ENCODE data around the gene SIGLEC12. TPM values are rescaled to one million over a fixed set of nuclear protein-coding genes. Genes with fewer than 3 reads are reported as not detected.
"Not testable (repeated sequence)": the region's sequence is repeated elsewhere in the genome, so short reads cannot be mapped to it uniquely, and the experiment has no call there.

Gene SIGLEC12
- polyA plus RNA-seq, 3 donors: 0.13 to 0.19 TPM; not detected in 1

- no peak for DNase-seq
Measured at GRCh38 chr19:51458051-51458645, 43.5 kb downstream of the SIGLEC12 start, which contains the start of gene SIGLEC8. SIGLEC8 (minus strand) TSS chr19:51458454; CDS start chr19:51458387, 67 bp downstream.

- no peak for DNase-seq
Measured at GRCh38 chr19:51457351-51458013, 44.1 kb downstream of the SIGLEC12 start.

- DNase-seq: no peak
Measured at GRCh38 chr19:51456541-51457290, 44.9 kb downstream of the SIGLEC12 start.

GRCh38 chr19:51450730-51451307 is 50.8 kb downstream of the SIGLEC12 start:
- DNase-seq: no peak

GRCh38 chr19:51448411-51449016 is 53.1 kb downstream of the SIGLEC12 start:
- DNase-seq: no peak

GRCh38 chr19:51448011-51448410 is 53.6 kb downstream of the SIGLEC12 start:
- no peak for DNase-seq

GRCh38 chr19:51447510-51447909 is 54.1 kb downstream of the SIGLEC12 start:
- DNase-seq: not testable (repeated sequence)

- DNase-seq: no peak
Measured at GRCh38 chr19:51441410-51442390, 59.9 kb downstream of the SIGLEC12 start.

Other genes starting within 250 kb of the SIGLEC12 start
- gene IGLON5, start 190.2 kb downstream of the SIGLEC12 start, polyA plus RNA-seq (ENCODE audit: insufficient read length in 3 of 3): 1 to 10 TPM; 1.9 to 4.7 (median 3.5) TPM
- 1 to 10 TPM; 4.1 to 5.8 (median 5.6) TPM for gene VSIG10L, start 159.7 kb downstream of the SIGLEC12 start, polyA plus RNA-seq (ENCODE audit: insufficient read length in 3 of 3)
- gene ETFB, start 135.4 kb downstream of the SIGLEC12 start, polyA plus RNA-seq (ENCODE audit: insufficient read length in 3 of 3): 100 to 1,000 TPM; 143 to 171 (median 160) TPM
- gene CLDND2, start 132.8 kb downstream of the SIGLEC12 start, polyA plus RNA-seq (ENCODE audit: insufficient read length in 3 of 3): 1 to 10 TPM; 1.8 to 2.7 (median 2.6) TPM
- 1 to 10 TPM; 1.6 to 2.1 (median 1.8) TPM for gene NKG7, start 129.1 kb downstream of the SIGLEC12 start, polyA plus RNA-seq (ENCODE audit: insufficient read length in 3 of 3)
- under 1 TPM; 0.35 to 0.60 (median 0.44) TPM for gene LIM2, start 113.8 kb downstream of the SIGLEC12 start, polyA plus RNA-seq (ENCODE audit: insufficient read length in 3 of 3)
- under 1 TPM; 0.22 to 0.39 (median 0.36) TPM for gene C19orf84, start 111.2 kb downstream of the SIGLEC12 start, polyA plus RNA-seq (ENCODE audit: insufficient read length in 3 of 3)
- gene SIGLEC10, start 84.2 kb downstream of the SIGLEC12 start, polyA plus RNA-seq (ENCODE audit: insufficient read length in 3 of 3): 1 to 10 TPM; 1.1 to 1.7 (median 1.6) TPM
- under 1 TPM in 1 of 3 donors, not detected in 2; 0.10 TPM for gene SIGLEC8, start 43.3 kb downstream of the SIGLEC12 start, polyA plus RNA-seq (ENCODE audit: insufficient read length in 3 of 3)
- not detected for gene CEACAM18, start 23.3 kb downstream of the SIGLEC12 start, polyA plus RNA-seq (ENCODE audit: insufficient read length in 3 of 3)
- gene SIGLEC6, start 29.9 kb upstream of the SIGLEC12 start, polyA plus RNA-seq (ENCODE audit: insufficient read length in 3 of 3): under 1 TPM in 1 of 3 donors, not detected in 2; 0.16 TPM
- gene ZNF175, start 69.5 kb upstream of the SIGLEC12 start, polyA plus RNA-seq (ENCODE audit: insufficient read length in 3 of 3): 10 to 100 TPM; 15.3 to 22.0 (median 17.3) TPM
- under 1 TPM in 2 of 3 donors, not detected in 1; 0.26 to 0.40 TPM for gene SIGLEC5, start 128.6 kb upstream of the SIGLEC12 start, polyA plus RNA-seq (ENCODE audit: insufficient read length in 3 of 3)
- under 1 TPM; 0.25 to 0.92 (median 0.54) TPM for gene SIGLEC14, start 145.0 kb upstream of the SIGLEC12 start, polyA plus RNA-seq (ENCODE audit: insufficient read length in 3 of 3)
- gene SPACA6, start 191.5 kb upstream of the SIGLEC12 start, polyA plus RNA-seq (ENCODE audit: insufficient read length in 3 of 3): 10 to 100 TPM; 16.4 to 27.6 (median 24.1) TPM
- gene HAS1, start 222.2 kb upstream of the SIGLEC12 start, polyA plus RNA-seq (ENCODE audit: insufficient read length in 3 of 3): under 1 TPM in 2 of 3 donors, not detected in 1; 0.13 TPM